Breast epithelium (tissue), 3 donors: ENCODE measurements around the gene EIF4G3.

ENCODE experiments used
- POLR2AphosphoS5 ChIP-seq, 3 donors: sonication (generic); formaldehyde crosslinking; IDR thresholded peaks; one replicate each; pipeline ENCODE4 v1.6.1; 2017; ENCODE audit warnings: antibody characterized with exemption in 3 of 3
- TF ChIP-seq, protein P1 (sequence below), 3 donors: fragments of 450-650 bp; IDR thresholded peaks; one replicate each; pipeline ENCODE4 v1.5.1; 2016 to 2017; ENCODE audit warnings: antibody characterized with exemption in 3 of 3, mild to moderate bottlenecking in 3 of 3, moderate library complexity in 3 of 3

- TF ChIP-seq, protein P1, sequence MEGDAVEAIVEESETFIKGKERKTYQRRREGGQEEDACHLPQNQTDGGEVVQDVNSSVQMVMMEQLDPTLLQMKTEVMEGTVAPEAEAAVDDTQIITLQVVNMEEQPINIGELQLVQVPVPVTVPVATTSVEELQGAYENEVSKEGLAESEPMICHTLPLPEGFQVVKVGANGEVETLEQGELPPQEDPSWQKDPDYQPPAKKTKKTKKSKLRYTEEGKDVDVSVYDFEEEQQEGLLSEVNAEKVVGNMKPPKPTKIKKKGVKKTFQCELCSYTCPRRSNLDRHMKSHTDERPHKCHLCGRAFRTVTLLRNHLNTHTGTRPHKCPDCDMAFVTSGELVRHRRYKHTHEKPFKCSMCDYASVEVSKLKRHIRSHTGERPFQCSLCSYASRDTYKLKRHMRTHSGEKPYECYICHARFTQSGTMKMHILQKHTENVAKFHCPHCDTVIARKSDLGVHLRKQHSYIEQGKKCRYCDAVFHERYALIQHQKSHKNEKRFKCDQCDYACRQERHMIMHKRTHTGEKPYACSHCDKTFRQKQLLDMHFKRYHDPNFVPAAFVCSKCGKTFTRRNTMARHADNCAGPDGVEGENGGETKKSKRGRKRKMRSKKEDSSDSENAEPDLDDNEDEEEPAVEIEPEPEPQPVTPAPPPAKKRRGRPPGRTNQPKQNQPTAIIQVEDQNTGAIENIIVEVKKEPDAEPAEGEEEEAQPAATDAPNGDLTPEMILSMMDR (IDR thresholded peaks at IDR 0.05), result no peak
- TF ChIP-seq POLR2AphosphoS5 (IDR thresholded peaks at IDR 0.05), result no peak
Observed at GRCh38 chr1:21198929-21199328, 22.2 kb upstream of the EIF4G3 start.
